HG03097 (cell line): ENCODE data around the gene DOK7.
"Not testable (repeated sequence)": the region's sequence is repeated elsewhere in the genome, so short reads cannot be mapped to it uniquely, and the experiment has no call there.

Experiments used
- ATAC-seq: cut with Tn5 transposase; IDR thresholded peaks from one replicate; pipeline ENCODE4 v1.9.1; 2021; ENCODE audit not compliant: unreplicated experiment, low FRiP score

The DOK7 gene

DNA sequence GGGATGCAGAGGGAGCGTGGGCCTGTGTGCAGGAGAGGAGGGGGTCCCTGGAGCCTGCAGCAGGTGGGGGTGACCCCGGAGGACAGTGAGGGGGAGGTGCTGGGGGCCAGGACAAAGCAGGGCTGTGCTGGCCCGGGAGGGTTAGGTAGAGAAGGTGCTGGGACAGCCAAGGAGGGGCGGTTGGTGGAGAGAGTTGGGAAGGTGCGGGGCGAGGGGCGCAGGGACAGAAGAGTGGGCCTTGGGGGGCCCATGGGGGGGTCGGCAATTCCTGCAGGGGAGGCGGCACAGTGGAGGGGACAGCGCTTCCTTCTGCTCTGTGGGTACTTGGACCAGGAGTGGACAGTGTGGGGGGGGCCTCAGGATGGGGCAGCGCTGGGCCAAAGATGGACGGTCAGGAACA, 36.6 kb downstream of the DOK7 start:
- no peak for ATAC-seq

DNA sequence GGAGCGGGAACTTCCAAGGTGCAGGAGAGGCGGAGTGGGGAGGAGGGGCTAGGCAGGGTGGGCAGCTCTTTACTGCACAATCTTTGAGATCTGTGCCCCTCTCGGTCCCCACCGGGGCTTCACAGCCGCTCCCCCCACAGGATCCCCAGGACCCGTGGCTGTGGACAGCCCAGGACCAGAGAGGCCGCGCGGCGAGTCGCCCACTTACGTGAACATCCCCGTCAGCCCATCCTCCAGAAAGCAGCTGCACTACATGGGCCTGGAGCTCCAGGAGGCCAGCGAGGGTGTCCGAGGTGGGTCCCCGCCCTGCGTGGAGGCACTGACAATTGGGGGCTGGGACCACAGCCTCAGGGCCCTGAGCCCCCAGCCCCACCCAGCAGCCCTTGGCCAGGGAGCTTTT, 37.0 kb downstream of the DOK7 start:
- ATAC-seq, result no peak

DNA sequence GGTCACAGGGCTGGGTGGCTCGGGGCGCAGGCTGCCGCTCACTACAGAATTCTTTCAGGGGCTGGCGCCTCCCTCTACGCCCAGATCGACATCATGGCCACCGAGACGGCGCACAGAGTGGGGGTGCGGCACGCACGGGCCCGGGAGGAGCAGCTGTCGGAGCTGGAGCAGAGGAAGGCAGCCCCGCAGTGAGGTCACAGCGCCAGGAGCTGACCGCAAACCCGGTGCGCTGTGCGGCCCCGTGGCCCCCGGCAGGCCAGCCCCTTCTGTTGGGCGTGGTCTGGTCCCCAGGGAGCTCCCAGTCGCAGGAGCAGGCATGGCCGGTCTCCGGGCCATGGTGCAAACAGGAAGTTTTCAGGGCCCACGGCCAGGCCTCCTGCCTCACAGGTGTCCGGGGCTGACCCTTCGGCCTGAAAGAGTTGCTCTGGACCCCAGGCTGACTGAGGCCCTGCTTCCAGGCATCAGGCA, 37.6 kb downstream of the DOK7 start:
- no peak for ATAC-seq

DNA sequence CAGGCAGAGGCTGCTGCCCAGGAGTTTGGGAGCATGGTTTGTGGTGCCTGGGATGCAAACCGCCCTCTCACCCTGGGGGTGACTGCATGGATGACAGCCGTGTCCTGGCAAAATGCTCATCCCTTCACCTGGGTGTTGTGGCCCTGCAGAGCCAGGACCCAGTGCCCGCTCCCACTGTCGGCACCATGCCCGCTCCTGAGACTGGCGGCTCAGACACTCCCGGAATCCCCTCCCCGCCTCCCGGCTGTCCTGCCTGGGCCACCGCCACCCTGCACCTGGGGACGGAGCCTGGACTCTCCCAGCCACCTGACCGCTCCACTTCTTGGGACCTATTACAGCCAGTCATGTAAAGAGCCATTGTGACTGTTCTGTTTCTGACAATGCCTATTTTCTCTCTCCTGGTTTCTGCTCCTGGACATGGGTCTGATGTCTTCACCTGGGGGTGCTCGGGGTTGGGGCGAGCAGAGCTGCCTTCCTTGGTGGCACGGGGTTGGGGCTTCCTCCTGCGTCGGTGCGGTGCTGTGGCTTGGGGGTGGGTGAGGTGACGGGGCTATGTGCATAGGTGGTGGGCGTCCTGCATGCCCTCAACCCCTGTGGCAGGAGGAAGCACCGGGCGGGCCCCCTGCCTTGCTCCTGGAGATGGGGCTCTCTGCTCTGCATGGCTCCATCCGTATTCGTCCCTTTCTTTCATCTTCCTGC, 38.2 kb downstream of the DOK7 start:
- ATAC-seq, result no peak

DNA sequence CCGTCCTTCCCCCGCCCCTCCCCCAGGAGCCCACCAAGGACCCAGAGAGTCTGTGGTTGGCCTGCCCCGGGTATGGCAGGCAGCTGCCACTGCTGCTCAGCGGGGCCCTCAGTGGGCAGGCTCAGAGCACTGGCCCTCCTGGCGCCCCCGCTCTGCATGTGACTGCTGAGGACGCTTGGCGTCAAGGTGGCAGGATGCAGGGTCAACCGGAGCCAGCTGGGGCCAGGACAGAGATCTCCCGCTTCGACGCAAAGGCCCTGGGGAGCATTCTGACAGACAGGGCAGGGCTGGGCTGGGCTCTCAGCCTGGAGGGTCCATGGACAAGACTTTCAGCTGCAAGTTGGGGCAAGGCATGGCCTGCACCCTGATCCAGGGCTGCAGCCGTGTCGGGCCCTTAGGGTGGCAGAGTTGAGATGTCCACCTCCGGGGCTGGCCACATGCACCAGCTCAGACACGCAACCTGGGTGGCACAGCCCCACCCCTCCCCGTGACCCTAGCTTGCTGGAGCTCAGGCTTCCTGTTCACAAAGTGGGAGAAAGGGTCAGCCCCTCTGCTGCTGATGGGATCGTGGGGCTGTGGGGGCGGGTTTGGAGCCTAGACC, 38.8 kb downstream of the DOK7 start:
- no peak for ATAC-seq

- ATAC-seq, result no peak
These were observed 40.1 kb downstream of the DOK7 start for GRCh38 chr4:3502941-3503936.

GRCh38 chr4:3505231-3505630, 42.1 kb downstream of the DOK7 start:
- ATAC-seq, result no peak

- ATAC-seq, result no peak
These were observed 45.4 kb downstream of the DOK7 start for GRCh38 chr4:3508542-3508941.

GRCh38 chr4:3510481-3510880, 47.4 kb downstream of the DOK7 start:
- no peak for ATAC-seq

DNA sequence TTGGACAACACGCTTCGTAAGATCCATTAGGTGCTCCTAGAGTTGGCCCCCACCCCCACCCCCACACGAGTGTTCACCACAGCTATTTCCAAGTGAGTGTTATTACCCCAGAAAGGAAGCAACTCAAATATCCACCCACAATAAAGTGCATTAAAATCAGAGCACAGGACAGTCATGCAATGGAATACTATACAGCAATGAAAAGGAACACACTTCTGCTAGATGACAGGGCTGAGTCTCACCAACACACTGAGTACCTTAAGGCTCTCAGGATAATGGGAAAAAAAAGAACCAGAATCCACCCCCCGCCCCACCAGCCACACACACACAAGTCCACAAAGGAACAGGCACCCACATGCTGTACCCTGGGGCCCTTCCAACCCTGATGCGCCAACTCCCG, 48.1 kb downstream of the DOK7 start:
- ATAC-seq, result no peak

DNA sequence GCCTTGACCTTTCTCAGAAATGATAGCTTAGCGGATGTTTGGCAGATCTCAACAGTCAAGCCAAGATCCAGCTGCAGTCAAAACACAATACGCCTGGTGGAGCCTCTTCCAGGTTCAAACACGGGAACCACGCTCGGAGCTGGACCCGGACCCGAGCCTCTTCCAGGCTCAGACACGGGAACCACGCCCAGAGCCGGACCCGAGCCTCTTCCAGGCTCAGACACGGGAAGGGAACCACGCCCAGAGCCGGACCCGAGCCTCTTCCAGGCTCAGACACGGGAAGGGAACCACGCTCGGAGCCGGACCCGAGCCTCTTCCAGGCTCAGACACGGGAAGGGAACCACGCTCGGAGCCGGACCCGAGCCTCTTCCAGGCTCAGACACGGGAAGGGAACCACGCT, 48.5 kb downstream of the DOK7 start:
- not testable (repeated sequence) for ATAC-seq

DNA sequence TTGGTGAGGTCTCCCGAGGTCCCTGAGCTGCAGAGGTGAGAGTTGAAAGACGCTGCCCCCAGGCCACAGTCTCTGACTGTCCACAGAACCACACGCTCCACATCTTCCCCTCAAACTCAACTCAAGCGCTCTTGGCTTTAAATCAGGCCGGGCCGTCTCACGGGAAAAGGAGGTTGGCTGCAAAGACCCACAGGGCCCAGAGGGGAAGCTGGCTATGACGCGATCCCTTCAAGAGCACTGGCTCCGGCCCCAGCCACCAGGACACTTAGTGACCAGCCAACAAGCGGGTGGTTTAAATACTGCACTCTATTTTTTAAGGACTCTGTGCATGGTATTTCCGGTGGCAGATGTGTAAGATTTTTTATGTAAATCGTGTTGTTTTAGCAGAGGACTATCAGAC, 49.2 kb downstream of the DOK7 start:
- no peak for ATAC-seq

DNA sequence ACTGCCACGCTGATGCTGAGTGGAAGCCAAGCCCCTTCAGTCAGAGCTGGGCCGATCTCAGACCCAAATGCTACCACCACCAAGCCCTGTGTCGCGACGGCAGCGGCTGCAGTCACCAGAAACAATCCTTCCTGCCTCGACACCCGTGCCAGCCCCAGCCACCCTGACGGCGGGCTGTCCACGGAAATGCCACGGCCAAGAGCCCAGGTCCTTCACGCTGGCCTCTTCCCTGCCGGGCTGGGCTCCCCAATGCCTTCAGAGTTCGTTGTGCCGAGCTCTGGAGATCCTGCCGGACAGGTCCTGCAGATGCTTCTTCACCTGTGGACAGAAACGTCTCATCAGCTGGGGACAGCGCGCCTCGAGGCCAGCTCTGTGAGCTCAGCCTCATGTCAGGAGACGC, 49.6 kb downstream of the DOK7 start:
- ATAC-seq, result no peak

GRCh38 chr4:3513807-3514206, 50.7 kb downstream of the DOK7 start:
- no peak for ATAC-seq

GRCh38 chr4:3514221-3514780, 51.2 kb downstream of the DOK7 start:
- ATAC-seq, result no peak

DNA sequence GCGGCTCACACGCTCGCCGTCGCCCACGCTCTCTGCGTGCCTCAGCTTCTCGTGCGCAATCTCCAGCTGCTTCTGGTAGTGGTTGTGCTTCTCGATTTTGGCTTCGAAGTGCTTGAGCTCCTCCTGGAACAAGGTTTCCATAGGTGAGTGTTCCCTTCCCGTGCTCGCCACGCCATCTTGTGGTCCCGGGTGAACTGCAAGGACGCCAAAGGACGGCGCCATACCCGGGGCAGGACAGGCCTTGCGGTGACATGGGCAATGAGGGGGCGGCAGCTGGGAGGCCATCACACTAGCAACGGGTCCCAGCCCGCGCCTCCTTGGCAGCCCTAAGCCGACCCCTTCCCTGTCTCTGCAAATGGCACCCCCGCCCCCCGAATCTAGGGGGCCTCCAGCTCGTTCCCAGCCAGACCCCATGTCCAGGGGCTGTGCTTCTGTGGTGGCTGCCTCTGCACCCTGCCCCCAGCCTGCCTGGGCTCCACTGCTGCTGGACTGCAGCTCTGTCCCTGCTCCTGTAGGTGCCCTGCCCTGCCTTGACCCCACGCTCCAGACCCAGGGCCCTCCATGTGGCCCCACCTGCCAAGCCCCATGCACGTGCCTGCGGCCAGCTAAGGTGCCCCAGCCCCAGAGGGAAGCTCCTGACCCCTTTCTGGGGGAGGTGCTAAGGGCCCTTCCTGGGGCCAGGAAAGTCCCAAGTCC, 51.8 kb downstream of the DOK7 start:
- no peak for ATAC-seq

- no peak for ATAC-seq
These were observed 52.5 kb downstream of the DOK7 start for GRCh38 chr4:3515646-3516045.

DNA sequence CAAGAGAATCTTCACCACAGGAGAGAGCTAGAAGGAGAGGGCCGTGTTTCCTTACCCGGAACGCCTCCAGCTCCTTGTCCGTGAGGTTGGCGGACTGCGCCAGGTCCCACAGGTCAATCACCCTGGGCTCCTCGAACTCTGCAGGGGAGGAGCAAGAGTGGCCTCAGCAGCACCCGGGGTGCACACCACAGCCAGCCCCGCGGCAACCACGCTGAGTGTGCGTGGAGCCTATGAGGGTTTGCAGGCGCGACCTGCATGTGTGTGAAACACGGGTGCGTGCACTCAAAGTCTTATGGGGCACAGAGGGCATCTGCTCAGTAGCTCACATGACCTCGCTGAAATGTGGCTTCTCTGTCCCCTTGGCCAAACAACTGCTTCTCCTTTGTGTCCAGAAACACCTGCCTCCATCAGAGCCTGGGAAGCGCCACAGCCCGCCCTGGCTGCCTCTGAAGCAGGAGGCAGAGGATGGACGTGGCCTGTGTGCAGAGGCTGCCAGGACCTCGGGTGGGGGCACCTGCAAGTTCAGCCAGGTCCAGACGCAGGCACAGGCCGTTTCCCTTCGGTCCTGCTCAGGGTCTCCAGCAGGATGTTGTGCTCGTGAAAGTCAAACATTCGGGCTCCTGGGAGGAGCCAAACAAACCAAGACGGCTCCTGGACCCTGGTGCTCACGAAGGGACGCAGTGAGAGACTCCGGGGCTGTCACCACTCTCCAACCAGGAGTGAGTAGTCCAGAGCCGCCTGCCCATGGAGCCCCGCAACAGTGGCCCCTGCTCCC, 53.1 kb downstream of the DOK7 start:
- ATAC-seq, result no peak

DNA sequence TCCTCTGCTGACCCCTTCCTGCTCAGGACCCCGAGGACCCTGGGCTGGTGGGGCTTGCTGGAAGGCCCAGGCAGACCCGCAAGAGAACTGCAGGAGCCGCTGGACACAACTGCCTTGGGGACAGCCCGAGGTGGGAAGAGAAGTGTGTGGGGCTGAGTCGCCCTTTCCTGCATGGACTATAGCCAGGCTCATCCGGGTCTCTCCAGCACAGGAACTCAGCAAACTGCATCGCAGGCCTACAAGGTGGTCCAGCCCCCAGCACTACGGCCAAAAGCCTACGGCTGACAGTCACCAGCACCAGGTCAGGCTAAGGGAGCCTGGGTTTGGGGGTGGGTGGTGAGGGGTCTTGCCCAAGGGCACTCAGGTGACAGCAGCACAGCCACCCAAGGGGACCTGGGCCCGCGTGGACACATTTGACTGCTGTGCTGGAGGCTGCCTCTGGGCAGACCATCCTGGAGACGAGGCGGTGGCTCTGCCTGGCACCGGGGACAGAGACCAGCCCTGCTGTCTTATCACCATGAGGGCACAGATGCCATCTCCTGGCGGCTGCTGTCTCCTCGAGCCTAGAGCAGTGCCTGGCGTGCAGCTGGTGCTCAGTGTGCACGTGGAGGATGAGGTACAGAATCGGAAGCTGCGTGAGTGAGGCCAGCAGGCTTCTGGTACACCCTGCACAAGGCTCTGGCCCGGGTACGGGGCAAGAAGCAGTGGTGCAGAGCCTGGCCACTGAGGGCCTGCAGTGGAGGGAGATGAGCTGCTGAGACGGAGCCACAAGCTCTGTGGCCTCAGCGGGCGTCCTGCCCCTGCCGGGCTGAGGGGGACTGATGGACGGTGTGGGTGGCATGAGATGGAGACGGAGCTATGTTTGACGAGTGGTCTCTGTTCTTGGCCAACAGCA, 54.0 kb downstream of the DOK7 start:
- no peak for ATAC-seq
